ENCODE results near the gene PRELID3B. TPM values are rescaled to one million over a fixed set of nuclear protein-coding genes. Genes with fewer than 3 reads are reported as not detected.
A peak's percentile ranks its signal among the peaks of the same experiment; 100 is the strongest.

PRELID3B gene
- total RNA-seq, 6 experiments from 2014 or later, result 16.3 to 37.5 (median 23.3) TPM

- peak within 1 kb of the TSS; percentile 88 to 98 (median 89) for H3K27ac ChIP-seq
- TF ChIP-seq CTCF (IDR thresholded peaks at IDR 0.05), result no peak
- peak; percentile 79 for TF ChIP-seq POLR2A (IDR thresholded peaks at IDR 0.05)
- 0% methylated on average over 1 of the region's 82 CpGs for WGBS (ENCODE audit: insufficient coverage, low coverage, low lambda C conversion rate, missing lambda C conversion rate)
- peaks cover 0 to 21% (median under 1%) of the 10 kb centered on the region in 4 donors for H3K36me3 ChIP-seq
- peak within 1 kb of the TSS; percentile 63 to 98 (median 89) for H3K4me3 ChIP-seq
- H3K9me3 ChIP-seq, result no peaks in the 10 kb centered on the region
- intact Hi-C loops (cut with DNase I), result no loop called here
- DNase-seq (peak; percentile 86 to 91 (median 91)), ATAC-seq (peak; percentile 74 to 87 (median 76))
- H3K27me3 ChIP-seq, result no peaks in the 10 kb centered on the region
- H3K4me1 ChIP-seq, result peaks cover 3 to 27% (median 10%) of the 10 kb centered on the region in 4 donors
These were observed 35.5 kb downstream of the PRELID3B start, which contains the start of gene CTSZ for GRCh38 chr20:59006864-59007664. TSS of gene CTSZ (minus strand) at chr20:59007254. CDS start at chr20:59007128, 126 bp downstream.

DNA sequence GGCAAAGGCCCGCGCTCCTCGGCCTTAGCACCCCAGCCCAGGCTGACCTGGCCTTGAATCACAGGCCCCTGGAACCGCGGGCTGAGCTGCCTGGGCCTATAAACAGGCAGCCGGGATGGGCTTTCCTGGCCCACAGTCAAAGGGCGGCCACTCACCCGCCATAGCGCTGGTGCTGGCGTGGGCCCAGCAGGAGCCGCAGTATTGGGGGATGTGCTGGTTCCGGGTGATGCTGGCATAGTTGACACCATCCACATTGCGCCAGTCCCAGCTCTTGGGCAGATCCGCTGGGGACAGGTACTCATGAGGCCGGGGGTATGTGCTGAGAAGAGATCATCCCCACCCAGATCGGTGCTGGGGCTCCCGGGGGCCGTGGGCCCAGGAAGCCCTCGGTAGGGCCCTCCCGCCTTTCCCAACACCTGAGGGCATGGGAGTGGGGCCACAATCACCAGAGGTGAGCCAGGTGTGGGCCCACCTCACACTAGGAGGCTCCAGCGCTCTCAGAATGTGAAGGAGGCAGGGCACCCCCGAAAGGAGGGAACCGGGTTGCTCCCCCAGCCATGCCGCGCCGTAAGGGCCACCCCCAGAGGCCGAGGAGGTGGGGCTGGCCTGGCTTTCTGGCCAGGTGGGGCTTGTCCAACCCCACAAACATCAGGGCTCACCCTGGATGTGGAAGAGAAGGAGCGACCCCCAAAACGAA is 36.3 kb downstream of the PRELID3B start:
- no peaks in the 10 kb centered on the region for H3K27me3 ChIP-seq
- WGBS (ENCODE audit: insufficient coverage, low coverage, low lambda C conversion rate, missing lambda C conversion rate), result no CpG with 5 or more reads among the region's 29 CpGs
- peaks cover 0 to 29% (median 4%) of the 10 kb centered on the region in 4 donors for H3K36me3 ChIP-seq
- H3K4me3 ChIP-seq, result peak overlapping the region; percentile 63 to 98 (median 89)
- peak overlapping the region; percentile 88 to 98 (median 89) for H3K27ac ChIP-seq
- ATAC-seq (peak; percentile 63 to 76 (median 72)), DNase-seq (peak; percentile 80 to 95 (median 95))
- intact Hi-C loops (cut with DNase I), result no loop called here
- no peak for TF ChIP-seq CTCF (IDR thresholded peaks at IDR 0.05)
- H3K9me3 ChIP-seq, result no peaks in the 10 kb centered on the region
- peaks cover 3 to 27% (median 10%) of the 10 kb centered on the region in 4 donors for H3K4me1 ChIP-seq

GRCh38 chr20:59005523-59006166 is 36.9 kb downstream of the PRELID3B start:
- H3K4me3 ChIP-seq, result peak overlapping the region; percentile 63 to 98 (median 89)
- TF ChIP-seq CTCF (IDR thresholded peaks at IDR 0.05) (no peak), POLR2A (IDR thresholded peaks at IDR 0.05) (no peak)
- peaks cover 0 to 35% (median 6%) of the 10 kb centered on the region in 4 donors for H3K36me3 ChIP-seq
- H3K4me1 ChIP-seq, result peaks cover 3 to 27% (median 10%) of the 10 kb centered on the region in 4 donors
- DNase-seq, result no peak
- H3K9me3 ChIP-seq, result no peaks in the 10 kb centered on the region
- H3K27me3 ChIP-seq, result no peaks in the 10 kb centered on the region
- intact Hi-C loops (cut with DNase I), result no loop called here
- no CpG with 5 or more reads among the region's 3 CpGs for WGBS (ENCODE audit: insufficient coverage, low coverage, low lambda C conversion rate, missing lambda C conversion rate)
- H3K27ac ChIP-seq, result peak overlapping the region; percentile 88 to 98 (median 89)
- peak in 1 of 4 donors; percentile 1 for ATAC-seq

- DNase-seq, result peak; percentile 79 to 92 (median 88)
- peak overlapping the region; percentile 88 to 98 (median 89) for H3K27ac ChIP-seq
- peak overlapping the region; percentile 63 to 98 (median 89) for H3K4me3 ChIP-seq
- H3K27me3 ChIP-seq, result no peaks in the 10 kb centered on the region
- WGBS (ENCODE audit: insufficient coverage, low coverage, low lambda C conversion rate, missing lambda C conversion rate), result 6% methylated on average over 7 of the region's 17 CpGs
- TF ChIP-seq CTCF (IDR thresholded peaks at IDR 0.05) (no peak), POLR2A (IDR thresholded peaks at IDR 0.05) (no peak)
- H3K4me1 ChIP-seq, result peaks cover 3 to 27% (median 10%) of the 10 kb centered on the region in 4 donors
- ATAC-seq, result peak; percentile 53 to 59 (median 56)
- intact Hi-C loops (cut with DNase I), result no loop called here
- H3K36me3 ChIP-seq, result peaks cover 0 to 41% (median 6%) of the 10 kb centered on the region in 4 donors
- H3K9me3 ChIP-seq, result no peaks in the 10 kb centered on the region
These were observed 37.6 kb downstream of the PRELID3B start for GRCh38 chr20:59004763-59005522.

All from right lobe of liver (tissue), 6 donors.